HG03108 (cell line): ENCODE results near the gene BEND7.
A peak's percentile ranks its signal among the peaks of the same experiment; 100 is the strongest.
"Not testable (repeated sequence)": the region's sequence is repeated elsewhere in the genome, so short reads cannot be mapped to it uniquely, and the experiment has no call there.

Experiments
- ATAC-seq: cut with Tn5 transposase; IDR thresholded peaks from one replicate; pipeline ENCODE4 v1.9.1; 2021; ENCODE audit warnings: moderate library complexity; ENCODE audit not compliant: unreplicated experiment

BEND7 gene

DNA sequence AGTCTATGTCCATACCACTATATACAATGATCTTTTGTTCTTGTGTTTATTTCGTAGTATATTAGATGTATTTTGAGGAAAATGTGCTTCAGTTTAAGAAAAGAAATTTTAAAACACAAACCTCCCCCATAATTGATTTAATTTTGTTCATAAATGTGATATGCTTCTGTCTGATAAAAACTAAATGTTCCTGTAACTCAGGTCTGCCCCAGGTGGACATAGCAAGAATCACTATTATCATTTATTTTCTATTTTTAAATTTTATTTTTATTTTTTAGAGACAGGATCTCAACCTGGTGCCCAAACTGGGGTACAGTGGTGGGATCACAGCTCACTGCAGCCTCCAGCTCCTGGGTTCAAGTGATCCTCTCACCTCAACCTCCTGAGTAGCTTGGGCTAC, 43.2 kb downstream of the BEND7 start:
- ATAC-seq = no peak

DNA sequence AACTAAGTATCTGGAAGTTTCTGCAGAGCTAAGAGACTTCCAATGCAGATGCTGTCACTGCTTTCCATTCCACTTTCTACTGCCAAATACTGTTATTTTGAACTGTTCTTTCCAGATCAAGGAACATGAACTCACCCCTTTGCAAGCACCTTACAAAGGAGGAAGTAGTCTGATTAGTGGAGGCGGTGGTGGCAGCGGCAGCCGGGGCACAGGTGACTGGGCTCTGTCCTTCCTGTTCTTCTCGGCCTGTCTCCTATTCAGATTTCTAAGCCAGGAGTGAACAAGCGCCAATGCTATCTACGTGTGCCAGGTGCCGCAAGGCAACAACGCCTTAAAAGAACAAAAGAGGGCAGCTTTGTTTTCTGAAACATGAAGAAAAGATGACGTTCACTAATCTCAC, 44.9 kb downstream of the BEND7 start:
- ATAC-seq = no peak

DNA sequence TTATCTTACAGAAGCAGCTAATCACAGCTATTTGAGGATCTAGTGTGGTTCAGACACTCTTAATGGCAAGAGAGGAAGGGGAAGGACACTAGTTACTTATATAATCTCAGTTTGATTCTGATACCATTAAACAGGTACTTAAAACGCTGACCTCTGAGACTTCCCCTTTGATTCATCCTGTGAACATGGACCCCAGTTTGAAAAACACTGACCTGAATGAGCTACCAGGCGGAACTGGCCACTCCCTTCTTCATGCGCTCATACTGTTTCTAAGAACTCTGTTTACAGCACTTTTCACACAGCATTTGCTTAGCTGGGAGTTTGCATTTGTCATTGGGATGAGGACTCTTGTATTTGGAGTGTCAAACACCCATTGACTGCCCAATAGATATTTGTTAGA, 45.7 kb downstream of the BEND7 start:
- peak; percentile 76 for ATAC-seq

DNA sequence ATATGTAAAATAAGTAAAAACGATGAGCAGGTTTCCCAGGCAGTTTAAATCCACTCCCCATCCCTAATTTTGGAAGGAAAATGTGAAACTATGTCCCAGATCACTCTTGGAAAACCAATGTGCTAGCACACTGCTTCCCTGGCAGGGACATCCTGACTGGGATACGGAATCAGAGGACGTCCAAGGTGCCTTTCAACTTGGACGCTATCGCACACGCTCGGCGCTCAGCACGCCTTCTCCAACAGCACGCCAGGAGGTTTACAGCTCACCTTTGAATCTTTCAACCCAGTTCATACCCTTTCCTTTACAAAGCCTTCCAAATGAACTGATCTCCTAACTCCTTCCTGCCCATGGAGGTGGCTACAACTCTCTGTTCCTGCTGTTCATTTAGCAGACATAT, 47.1 kb downstream of the BEND7 start:
- no peak for ATAC-seq

DNA sequence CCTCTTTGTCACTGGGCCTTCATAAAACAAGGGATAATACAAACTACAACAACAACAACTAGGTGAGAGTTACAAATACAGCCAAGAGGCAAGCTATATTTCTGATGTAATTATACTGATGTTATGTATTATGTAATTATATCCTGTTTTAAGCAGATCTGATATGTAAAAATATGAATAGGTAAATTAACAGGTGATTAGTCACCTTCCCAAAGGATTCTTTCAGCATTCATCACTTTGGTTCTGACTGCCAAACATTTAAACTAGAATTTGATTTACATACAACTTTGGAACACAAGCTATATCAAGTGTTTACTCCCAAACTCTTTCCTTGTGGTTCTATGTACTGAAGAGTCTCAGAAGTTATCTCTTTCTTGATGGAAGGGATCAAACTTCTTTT, 53.7 kb downstream of the BEND7 start:
- no peak for ATAC-seq

DNA sequence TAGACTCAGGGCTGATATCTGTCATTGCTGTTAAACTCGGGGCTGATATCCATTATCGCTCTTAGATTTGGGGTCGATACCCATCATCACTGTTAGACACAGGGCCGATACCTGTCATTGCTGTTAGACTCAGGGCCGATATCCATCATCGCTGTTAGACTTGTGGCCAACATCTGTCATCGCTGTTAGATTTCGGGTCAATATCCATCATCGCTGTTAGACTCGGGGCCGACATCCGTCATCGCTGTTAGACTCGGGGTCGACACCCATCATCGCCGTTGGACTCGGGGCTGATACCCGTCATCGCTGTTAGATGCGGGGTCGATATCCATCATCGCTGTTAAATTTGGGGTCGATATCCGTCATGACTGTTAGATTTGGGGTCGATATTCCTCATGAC, 54.8 kb downstream of the BEND7 start:
- no peak for ATAC-seq

DNA sequence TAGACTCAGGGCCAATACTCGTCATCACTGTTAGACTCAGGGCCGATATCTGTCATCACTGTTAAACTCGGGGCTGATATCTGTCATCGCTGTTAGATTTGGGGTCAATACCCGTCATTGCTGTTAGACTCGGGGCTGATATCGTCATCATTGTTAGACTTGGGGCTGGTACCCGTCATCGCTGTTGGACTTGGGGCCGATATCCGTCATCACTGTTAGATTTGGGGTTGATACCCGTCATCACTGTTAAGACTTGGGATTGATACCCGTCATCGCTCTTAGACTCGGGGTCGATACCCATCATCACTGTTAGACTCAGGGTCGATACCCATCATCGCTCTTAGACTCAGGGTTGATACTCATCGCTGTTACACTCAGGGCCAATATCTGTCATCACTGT, 56.5 kb downstream of the BEND7 start:
- no peak for ATAC-seq

DNA sequence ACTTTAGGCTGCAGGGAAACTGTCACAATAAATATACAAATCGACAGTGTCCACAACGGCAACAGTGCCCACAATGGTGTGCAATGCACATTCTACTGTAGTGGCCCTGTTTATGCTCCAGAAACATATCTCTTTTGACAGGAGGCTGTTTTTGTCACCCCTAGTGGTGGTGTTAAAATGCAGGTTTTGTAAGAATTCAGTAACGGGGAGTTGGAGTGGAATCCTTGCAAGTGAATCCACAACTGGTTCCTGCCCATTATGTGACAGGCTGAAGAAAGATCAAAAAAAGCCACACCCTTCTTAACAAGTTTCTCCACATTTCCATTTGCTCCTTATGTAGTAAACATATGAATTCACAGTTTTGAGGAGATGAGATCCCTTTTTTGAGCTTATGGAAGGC, 58.5 kb downstream of the BEND7 start:
- no peak for ATAC-seq

DNA sequence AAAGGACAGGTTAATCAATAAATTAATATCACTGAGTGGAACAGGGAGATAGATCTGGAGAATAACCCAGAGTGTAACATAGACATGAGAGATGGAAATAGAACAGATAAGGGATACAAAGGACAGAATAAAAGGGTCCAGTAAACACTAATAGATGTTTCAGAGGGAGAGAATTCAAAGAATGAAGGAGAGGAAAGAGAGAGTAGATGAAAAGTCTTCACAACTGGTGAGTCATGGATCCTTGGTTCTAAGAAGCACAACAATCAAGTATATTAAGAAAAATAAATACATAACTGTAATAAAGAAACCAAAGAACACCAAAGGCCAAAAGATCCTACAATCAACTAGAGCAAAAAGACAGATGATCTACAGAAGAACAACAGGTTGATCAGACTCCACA, 66.3 kb downstream of the BEND7 start:
- ATAC-seq = no peak

DNA sequence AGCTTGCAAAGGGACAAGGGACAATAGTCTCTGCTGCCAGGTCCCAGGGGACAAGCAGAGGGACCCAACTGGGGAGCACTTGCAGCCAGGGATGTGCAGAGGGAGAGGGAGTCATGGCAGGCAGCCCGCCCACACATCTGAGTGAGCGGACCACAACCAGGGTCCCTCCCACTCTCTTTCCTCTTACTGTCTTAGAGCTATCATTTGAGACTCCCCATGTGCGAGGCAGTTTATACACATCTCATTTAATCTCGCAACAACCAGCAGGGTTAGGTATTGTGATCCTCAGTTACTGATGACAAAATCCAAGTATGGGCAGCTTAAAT, 70.2 kb downstream of the BEND7 start:
- ATAC-seq = no peak

DNA sequence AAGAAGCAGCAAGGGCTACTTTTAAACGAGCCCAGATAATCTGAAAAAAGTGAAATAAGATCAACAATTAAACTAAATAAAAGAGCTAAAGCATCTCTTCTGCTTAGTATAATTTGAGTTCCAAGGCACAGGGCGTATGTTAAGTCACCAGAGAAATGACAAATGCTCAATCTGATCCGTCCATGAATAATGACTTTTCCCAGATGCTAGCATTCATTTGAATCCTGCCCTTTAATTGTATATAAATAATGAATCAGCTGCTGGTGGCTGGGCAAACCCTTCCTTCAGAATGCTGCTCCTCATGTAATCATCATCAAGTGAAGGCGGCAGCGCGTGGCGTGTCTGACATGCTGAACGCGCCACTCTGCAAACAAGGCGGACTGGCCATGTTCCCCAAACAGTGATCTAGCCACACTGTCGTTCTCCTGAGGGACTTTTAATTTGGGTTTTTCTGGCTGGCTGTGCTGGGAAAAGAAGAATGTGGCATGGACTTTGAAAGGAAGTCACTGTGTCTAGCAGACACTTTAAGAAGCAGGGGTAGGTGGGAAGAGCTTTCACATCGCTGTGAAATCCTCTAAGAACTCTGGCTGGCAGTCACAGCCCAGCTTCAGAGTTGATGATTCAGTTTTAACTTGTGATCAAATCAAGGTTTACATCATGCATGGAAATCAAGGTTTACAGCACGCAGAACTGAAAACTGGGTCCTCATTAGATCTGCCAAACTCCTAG, 70.7 kb downstream of the BEND7 start:
- no peak for ATAC-seq

DNA sequence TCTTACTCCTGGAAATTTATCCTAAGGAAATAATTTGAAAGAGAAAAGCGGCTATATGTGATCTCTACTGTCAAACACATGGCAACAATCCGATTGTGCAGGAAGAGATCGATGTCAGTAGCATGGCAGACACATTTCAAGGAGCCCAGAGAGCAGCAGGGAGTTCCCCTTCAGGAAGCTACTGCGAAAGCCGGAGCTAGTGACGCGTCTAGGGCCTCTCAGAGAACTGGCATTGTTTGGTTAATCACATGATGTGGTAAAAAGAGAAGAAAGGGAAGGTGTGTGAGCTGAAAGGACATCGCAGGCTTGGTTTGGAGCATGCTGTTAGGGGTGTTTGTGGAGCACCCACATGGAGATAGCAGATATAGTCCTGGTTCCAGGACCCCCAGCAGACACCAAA, 74.9 kb downstream of the BEND7 start:
- no peak for ATAC-seq

DNA sequence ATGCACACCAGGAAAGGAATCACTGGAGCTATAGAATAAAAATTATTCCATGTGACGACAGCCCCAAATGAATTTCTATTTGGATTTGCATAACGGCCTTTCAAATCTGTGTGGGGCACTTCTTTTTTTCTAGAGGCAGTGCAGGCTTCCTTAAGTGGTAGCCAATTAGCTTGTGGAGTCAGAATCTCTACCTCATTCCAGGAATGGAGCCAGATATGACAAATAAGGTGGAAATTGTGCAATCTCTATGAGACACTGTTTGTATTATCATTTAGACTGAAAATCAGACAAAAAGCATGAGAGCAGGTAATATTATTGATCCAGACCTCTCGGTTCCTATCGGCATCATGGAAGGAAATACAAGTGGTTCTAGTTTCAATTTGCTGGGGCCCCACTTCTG, 78.7 kb downstream of the BEND7 start:
- ATAC-seq = no peak

DNA sequence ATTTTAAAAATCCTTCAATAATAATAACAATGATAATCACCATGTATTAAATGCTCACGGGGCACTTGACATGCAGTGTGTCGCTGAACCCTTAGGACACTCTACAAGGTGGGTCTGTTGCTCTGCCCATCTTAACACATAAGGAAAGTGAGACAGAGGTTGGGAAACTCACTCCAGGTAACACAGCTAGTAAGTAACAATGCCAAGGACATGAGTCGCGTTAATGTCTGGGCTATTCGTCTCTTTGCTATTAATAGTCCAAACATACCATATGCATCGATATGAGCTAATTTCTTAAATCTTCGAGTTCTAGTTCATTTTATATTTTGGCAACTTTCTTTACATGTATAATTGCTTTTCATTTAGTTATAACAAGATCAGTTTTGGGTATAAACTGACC, 79.5 kb downstream of the BEND7 start:
- ATAC-seq = no peak

DNA sequence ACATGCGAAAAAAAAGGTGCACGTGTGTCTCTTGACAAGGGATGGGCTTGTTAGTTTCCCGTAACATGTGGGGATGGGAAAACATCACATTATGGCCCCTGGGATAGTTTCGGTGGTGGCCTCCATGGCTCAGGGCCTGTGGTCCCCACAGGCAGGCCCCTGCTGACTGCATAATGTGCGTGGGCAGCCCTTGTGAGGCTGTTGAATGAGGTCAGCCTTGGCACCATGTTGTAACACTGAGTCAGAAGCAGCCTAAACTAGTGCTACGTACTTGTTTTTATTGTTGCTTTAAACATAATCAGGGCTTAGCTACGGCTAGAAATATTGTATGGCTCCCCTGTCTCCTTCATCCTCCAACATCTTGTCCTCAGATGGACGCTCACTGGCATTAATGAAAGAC, 80.6 kb downstream of the BEND7 start:
- no peak for ATAC-seq

DNA sequence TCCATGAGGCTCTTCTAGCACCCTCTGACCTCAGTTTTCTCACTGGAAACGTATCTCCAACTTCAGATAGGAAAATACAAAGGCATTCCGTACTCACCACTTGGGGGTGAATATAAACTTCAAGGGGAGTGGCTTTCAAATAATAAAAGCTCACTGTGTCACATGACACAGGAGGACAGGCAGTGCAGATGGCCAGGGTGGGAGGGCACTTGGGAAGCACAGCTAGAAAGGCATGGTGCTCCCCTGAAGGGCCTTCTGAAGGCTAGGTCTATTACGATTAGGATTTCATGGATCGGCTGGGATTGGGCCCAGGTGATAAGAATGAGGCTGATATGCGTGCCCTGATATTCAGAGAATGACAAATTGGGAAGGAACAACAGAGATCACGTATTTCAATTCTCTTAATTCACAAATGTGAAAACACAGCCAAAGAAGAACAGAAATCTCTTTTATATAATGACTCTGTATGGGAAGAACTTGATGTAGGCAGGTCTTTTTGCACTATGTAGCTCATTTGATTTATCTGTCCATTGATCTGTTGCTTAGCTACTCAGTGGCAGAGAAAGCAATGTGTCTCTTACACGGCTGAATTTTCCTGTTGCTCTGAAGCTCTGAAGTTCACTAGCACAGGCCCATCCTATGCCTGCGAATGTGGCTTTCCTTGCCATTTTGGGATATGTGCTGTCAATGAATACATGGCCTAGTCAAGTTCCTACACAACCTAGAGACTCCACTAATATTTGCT, 83.0 kb downstream of the BEND7 start:
- ATAC-seq = no peak

DNA sequence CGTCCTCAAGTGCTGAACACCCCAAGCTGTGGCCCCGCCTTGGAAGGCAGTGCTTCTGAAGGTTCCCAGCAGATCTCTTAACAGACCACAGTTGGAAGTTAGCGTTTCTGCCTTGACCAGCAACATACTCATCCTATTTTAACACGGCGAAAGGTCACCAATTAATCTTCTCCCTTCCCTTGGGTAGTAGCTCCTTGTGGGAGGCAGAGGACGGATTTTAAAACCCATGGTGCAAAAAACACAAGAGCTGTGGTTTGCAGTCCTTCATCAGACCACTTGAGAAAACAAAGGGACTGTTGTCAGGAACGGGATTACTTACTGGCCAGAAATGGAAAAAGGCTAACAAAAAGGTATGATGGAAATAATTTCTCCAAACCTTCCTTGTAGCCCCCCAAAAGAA, 87.3 kb downstream of the BEND7 start:
- no peak for ATAC-seq

DNA sequence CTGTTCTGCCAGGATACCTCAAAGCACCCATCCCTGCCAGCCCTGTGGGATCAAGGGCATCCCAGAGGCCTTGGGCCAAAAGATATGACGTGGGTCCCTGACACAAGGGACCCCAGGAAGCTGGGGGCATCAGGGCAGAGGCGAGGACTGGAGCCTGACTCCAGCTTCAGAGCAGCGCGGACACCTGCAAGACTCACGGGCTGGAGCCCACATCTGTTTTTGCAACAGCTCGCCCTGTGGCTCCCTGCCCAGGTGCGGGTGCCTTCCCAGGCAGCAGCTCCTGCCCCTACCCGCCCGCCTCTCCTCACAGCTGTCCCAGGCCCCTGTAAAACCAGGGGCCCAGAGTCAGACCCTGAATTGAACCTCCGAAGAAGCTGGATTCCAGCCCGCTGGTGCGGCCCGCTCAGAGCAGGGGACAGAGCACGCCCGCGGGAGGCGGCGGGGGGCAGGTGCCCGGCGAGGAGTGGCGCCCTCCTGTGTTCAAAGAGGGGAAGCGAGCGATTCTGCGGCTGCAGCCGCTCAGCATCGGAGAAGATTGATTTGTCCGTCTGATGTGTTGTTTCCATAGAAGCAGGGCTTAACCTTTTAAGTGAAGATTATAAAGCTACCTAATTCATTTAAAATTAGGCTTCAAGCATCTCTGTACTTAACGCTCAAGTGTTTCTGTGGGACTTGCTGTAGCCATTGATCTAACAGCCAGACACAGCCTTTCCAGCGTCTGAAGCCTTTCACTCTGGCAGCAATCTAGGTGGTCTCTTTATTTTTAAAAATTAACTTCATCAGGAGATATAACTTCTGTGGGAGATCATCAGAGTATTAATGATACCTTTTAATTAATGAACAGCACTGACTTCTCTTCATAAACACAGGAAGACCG, 88.4 kb downstream of the BEND7 start:
- no peak for ATAC-seq

DNA sequence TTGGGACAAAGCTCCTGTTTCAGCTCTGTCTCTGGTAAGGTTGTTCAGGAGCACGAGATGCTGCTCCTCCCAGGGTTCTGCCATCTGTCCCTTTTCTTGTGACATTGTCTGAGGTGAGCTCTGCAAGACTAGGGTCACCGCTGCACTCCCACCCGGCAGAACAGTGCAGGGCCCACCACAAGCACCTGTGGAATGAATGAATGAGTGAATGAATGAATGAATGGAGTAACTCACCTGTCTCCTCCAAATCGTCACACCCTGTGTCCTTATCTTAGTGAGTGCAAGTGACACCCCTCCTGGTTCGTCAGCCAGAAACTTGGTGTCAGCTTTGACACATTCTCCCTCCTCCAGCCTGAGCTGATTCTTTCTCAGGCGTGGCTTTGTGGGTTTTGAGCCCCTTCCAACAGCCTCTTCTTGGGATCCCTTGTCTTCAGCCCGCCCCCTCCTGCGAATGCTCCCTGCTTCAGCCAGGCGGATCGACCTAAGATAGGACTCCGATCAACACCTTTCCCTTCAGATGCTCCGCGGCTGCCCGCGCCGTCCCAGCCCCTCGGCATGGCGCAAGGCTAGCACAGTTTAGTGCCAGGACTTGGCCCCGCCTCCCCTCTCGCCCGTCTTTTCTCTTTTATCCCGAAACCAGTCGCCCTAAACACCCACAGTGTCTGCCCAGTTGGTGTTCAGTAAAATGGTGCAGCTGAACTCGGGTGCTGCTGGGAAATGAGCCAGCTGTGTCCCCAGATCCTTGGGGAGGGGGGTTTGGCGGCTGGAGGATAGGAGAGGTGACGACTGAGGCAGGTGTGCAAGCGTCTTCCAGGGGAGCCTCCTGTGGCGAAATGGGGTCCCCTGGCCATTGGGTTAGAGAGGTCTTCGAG, 89.3 kb downstream of the BEND7 start:
- ATAC-seq = no peak

DNA sequence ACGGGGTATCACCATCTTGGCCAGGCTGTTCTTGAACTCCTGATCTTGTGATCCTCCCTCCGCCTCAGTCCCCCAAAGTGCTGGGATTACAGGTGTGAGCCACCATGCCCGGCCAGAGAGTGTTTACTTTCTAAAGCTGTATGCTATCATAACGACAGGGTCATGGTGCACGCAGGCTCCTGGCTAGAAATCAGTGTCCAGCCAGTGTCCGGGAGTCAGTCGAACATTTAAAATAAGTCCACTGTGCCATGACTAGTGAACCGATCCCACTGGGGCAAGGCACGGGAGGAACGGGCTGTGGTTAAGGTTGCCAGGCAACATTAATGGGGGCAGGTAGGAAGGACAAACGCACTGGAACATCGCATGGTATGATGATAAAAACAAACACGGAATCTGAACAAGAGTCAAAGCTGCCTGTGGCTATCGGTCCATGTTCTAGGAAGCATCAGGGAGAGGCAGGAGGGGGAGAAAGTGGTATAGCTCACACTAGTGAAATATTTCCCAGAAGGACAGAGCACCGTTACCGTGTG, 91.7 kb downstream of the BEND7 start:
- ATAC-seq = no peak

DNA sequence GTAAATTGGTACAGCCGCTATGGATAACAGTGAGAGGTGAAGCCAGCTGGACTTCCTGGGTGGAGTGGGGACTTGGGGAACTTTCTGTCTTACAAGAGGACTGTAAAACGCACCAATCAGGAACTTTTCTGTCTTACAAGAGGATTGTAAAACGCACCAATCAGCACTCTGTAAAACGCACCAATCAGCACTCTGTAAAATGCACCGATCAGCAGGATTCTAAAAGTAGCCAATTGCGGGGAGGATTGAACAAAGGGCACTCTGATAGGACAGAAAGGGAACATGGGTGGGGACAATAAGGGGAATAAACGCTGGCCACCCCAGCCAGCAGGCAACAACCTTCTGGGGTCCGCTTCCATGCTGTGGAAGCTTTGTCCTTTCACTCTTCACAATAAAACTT, 100.9 kb downstream of the BEND7 start:
- ATAC-seq = not testable (repeated sequence)
